MG63 (cell line): ENCODE measurements around the gene CCL7. TPM values are rescaled to one million over a fixed set of nuclear protein-coding genes. Genes with fewer than 3 reads are reported as not detected.

Experiments used
- DNase-seq: peaks from one replicate; pipeline ENCODE4 v3.0.0-alpha.2; 2020
- H3K27me3 ChIP-seq: fragments of 250-450 bp; sonication (Bioruptor Pico); 2 replicates; pipeline ENCODE4 v1.5.1; 2020; ENCODE audit warnings: mild to moderate bottlenecking, moderate library complexity
- H3K36me3 ChIP-seq: fragments of 250-450 bp; sonication (Bioruptor Pico); 2 replicates; pipeline ENCODE4 v1.5.1; 2020; ENCODE audit warnings: mild to moderate bottlenecking, moderate library complexity
- H3K4me3 ChIP-seq: fragments of 250-450 bp; sonication (Bioruptor Pico); 2 replicates; pipeline ENCODE4 v1.5.1; 2020; ENCODE audit warnings: mild to moderate bottlenecking, moderate library complexity
- H3K9me3 ChIP-seq: fragments of 250-450 bp; sonication (Bioruptor Pico); 2 replicates; pipeline ENCODE4 v1.5.1; 2020; ENCODE audit warnings: mild to moderate bottlenecking, moderate library complexity
- total RNA-seq: library from RNA; depleted of rRNA; stranded (reverse); fragments of >200 nt; shearing (Covaris generic); gene quantifications from 2 replicates; pipeline ENCODE4 v1.2.3, GENCODE V29; 2014; ENCODE audit warnings: low replicate concordance

The CCL7 gene
- total RNA-seq, 1 experiment from 2014 or later, result not detected

DNA sequence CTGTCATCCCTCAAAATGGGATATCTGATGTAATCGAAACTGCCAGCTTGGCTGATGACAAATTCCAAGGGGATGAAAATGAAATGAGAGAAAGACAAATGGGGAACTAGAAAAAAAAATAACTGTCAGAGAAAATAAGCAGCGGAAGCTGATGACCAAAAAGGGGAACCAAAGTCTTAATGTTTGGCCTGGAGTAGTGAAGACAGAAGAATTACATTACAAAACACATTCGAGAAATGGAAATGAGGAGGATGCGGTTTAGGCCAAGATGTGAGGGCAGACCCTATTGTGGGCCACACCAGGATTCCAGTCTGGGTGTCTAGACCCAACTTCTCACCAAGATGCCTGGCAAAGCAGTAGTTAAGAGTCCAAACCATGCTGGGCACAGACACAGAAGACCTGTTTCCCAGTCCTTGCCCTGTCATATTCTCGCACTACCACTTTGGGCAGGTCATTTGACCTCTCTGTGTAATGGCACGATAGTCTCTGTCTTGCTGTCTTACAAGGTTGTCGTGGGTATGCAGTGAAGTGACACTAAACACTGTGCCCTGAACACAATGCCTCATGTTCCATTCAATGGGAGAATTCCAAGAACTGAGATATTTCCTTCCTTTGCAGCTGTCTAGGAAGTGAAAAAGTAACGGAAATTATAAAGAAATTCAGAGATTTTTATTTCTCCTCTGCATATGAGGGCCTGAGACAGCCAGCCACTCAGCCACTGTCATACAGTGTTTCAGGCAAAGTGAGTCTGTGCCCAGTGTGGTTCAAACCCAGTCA lies 27.2 kb upstream of the CCL7 start:
- DNase-seq, result no peak
- H3K27me3 ChIP-seq, result no peaks in the 10 kb centered on the region
- H3K9me3 ChIP-seq, result no peaks in the 10 kb centered on the region
- H3K36me3 ChIP-seq, result no peaks in the 10 kb centered on the region
- no peak overlapping the region for H3K4me3 ChIP-seq

- no peaks in the 10 kb centered on the region for H3K9me3 ChIP-seq
- no peaks in the 10 kb centered on the region for H3K36me3 ChIP-seq
- no peak for DNase-seq
- H3K4me3 ChIP-seq, result no peak overlapping the region
- H3K27me3 ChIP-seq, result no peaks in the 10 kb centered on the region
These were observed 26.4 kb upstream of the CCL7 start for GRCh38 chr17:34243364-34244320.

DNA sequence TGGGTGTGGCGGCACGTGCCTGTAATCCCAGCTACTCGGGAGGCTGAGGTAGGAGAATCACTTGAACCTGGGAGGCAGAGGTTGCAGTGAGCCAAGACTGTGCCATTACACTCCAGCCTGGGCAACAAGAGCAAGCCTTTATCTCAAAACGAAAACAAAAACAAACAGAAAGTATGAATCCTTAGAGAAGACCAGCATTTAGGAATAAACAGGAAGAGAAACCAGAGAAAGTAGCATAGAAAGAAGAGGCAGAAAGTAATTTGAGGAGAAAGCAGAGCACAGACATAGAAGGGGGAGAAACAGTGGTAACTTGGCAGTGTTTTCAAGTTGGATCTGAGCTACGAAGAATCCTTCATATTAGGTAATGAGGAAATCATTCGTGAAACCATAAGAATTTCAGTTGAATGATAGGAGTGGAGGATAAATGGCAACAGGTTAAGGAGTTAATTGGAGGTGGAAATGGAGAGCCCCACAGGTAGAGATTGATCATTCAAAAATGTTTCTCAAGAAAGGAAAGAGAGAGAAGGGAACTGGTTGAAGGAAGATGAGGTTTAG lies 24.6 kb upstream of the CCL7 start:
- no peaks in the 10 kb centered on the region for H3K27me3 ChIP-seq
- DNase-seq, result no peak
- H3K36me3 ChIP-seq, result no peaks in the 10 kb centered on the region
- no peak overlapping the region for H3K4me3 ChIP-seq
- no peaks in the 10 kb centered on the region for H3K9me3 ChIP-seq

GRCh38 chr17:34246446-34246845 lies 23.6 kb upstream of the CCL7 start:
- Histone ChIP-seq H3K4me3 (no peak overlapping the region), H3K9me3 (no peaks in the 10 kb centered on the region), H3K36me3 (no peaks in the 10 kb centered on the region), H3K27me3 (no peaks in the 10 kb centered on the region)
- DNase-seq, result no peak

DNA sequence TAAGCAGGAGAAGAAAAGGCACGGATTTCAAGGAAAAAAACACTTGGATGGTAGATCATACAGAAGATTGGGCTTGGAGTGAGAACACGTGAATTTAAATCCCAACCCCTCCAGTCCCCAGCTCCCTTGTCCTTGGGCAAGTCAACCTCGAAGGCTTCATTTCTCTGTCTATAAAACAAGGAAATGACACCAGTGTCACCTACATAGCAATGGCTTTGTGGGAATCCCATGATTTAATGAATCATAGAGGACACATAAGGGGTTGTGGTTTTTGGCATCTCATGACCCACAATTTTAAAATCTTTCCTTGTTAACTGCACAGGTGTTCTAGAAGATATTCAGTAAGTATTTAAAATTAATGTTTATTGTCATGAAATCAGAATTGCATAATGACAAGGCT lies 23.1 kb upstream of the CCL7 start:
- Histone ChIP-seq H3K4me3 (no peak overlapping the region), H3K27me3 (no peaks in the 10 kb centered on the region), H3K36me3 (no peaks in the 10 kb centered on the region), H3K9me3 (no peaks in the 10 kb centered on the region)
- no peak for DNase-seq

DNA sequence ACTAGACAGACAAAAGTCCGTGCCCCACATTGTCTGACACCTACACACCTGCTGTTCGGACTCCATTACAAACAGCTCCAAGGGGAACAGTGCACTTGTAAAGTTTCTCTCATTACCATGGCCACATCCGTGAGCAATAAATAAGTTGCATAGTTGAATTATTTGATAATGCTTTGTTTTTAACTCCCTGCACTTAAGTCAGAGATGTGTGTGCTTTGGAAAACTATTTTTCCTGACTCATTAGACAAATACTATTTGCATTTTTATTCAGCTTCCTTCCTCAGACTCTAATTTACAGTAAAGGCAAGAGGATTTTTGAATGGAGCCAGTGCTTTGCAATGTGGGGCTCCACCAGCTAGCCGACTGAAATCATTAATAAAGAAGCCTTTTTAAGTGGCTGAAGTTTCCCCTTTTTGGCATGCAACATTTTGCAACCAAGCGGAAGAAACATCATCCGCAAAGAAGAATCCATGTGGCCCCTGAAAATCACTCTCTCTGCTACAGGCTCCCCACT lies 21.5 kb upstream of the CCL7 start:
- Histone ChIP-seq H3K4me3 (no peak overlapping the region), H3K27me3 (no peaks in the 10 kb centered on the region), H3K36me3 (no peaks in the 10 kb centered on the region), H3K9me3 (no peaks in the 10 kb centered on the region)
- DNase-seq, result no peak

DNA sequence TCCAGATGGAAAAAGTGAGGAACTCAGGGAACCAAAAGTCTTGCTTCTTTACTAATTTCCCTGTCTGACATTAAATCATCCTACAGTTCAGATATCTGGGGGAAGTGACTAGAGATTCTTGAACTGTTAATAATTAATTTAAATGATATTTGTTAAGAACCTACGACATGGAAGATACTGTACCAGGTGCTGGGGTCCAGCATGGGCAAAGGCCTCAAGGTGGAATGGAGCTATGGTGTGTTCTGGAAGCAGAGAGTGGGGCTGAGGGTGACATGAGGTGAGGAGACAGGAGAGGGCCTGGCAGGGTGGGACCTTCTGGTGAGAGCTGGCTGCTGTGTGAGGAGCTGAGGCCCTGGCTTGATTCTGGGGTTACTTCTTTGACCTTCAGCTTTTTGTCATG lies 21.0 kb upstream of the CCL7 start:
- no peaks in the 10 kb centered on the region for H3K27me3 ChIP-seq
- H3K4me3 ChIP-seq, result no peak overlapping the region
- no peaks in the 10 kb centered on the region for H3K9me3 ChIP-seq
- no peaks in the 10 kb centered on the region for H3K36me3 ChIP-seq
- DNase-seq, result no peak

DNA sequence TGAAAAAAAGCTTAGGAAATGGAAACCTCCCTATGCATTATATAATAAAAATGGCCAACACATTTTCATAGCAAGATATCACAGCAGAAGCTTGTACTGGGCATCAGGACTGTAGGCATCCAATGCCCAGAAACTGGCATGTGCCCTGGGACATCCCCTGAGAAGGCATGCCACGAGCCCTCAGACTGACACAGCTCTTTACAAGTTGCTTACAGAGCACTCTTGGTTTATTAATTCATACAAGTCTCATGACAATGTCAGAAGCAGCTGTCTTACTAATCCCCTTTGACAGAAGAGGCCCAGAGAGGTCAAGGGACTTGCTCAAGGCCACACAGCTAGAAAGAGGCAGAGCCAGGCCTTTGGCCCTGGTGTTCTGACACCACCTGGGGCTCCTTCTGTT lies 20.5 kb upstream of the CCL7 start:
- Histone ChIP-seq H3K4me3 (no peak overlapping the region), H3K27me3 (no peaks in the 10 kb centered on the region), H3K9me3 (no peaks in the 10 kb centered on the region), H3K36me3 (no peaks in the 10 kb centered on the region)
- peak; percentile 22 for DNase-seq

DNA sequence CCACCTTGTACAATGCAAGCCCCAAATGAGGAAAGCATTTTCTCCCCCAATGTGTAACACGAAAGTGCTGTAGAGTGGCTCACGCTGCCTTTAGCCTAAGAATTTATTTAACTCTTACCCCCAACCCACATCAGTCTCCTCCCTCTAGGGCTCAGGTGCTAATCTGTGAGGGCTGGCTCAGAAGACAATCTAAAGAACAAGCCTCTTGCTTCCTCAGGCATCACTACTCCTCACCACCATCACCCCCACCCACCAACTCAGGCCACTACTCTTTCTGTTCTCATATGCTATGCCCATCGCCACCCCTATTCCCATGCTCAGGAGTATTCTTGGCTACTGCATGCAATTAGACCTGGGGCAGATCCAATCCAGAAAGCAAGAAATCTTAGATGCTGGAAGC lies 18.8 kb upstream of the CCL7 start:
- Histone ChIP-seq H3K4me3 (no peak overlapping the region), H3K36me3 (no peaks in the 10 kb centered on the region), H3K9me3 (no peaks in the 10 kb centered on the region), H3K27me3 (no peaks in the 10 kb centered on the region)
- no peak for DNase-seq

DNA sequence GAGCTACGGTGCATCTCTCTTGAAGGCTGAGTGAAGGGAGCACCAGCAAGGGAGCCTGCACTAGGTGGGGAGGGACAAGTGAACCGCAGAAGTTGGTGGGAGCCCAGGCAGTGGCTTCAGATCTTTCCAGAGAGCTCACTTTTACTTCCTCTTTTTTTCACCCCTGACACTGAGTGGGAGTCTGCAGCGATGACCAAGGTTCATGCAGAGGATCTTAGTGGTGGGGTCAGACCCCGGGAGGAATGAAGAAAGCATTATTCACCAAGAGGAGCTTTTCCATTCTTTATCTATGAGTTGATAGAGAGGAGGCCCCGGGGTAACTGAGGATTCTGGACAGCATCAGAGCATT lies 18.0 kb upstream of the CCL7 start:
- H3K36me3 ChIP-seq, result no peaks in the 10 kb centered on the region
- peak; percentile 68 for DNase-seq
- no peaks in the 10 kb centered on the region for H3K27me3 ChIP-seq
- no peaks in the 10 kb centered on the region for H3K9me3 ChIP-seq
- no peak overlapping the region for H3K4me3 ChIP-seq

DNA sequence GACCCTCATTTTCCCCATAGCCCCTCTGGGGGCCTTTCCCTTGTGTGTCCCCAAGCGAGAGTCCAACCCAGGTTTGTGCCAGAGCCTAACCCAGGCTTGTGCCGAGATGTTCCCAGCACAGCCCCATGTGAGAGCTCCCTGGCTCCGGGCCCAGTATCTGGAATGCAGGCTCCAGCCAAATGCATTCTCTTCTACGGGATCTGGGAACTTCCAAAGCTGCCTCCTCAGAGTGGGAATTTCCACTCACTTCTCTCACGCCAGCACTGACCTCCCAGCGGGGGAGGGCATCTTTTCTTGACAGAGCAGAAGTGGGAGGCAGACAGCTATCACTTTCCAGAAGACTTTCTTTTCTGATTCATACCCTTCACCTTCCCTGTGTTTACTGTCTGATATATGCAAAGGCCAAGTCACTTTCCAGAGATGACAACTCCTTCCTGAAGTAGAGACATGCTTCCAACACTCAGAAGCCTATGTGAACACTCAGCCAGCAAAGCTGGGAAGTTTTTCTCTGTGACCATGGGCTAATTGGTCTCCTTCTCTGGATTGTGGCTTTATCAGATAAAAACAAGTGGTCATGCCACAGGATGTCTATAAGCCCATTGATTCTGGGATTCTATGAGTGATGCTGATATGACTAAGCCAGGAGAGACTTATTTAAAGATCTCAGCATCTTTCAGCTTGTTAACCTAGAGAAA lies 17.4 kb upstream of the CCL7 start:
- peak; percentile 95 for DNase-seq
- H3K27me3 ChIP-seq, result no peaks in the 10 kb centered on the region
- H3K9me3 ChIP-seq, result no peaks in the 10 kb centered on the region
- H3K4me3 ChIP-seq, result no peak overlapping the region
- no peaks in the 10 kb centered on the region for H3K36me3 ChIP-seq

DNA sequence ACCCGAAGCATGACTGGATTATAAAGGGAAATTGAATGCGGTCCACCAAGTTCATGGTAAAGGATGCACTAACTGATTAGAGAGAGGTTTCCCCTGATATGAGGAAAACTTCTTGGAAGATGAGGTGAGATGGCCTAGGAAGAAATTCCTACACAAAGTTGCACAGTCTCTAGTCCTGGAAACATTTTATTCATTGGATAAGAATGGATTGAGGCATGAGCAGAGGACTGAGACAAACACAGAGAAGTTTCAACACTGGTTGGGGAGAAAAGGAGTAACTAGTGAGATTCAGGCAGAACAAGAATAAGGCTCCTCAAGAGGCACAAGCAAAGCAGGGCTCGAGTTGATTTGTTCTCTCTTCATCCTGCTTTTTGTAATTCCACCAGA lies 16.9 kb upstream of the CCL7 start:
- no peaks in the 10 kb centered on the region for H3K36me3 ChIP-seq
- no peak for DNase-seq
- no peaks in the 10 kb centered on the region for H3K27me3 ChIP-seq
- no peak overlapping the region for H3K4me3 ChIP-seq
- H3K9me3 ChIP-seq, result no peaks in the 10 kb centered on the region

DNA sequence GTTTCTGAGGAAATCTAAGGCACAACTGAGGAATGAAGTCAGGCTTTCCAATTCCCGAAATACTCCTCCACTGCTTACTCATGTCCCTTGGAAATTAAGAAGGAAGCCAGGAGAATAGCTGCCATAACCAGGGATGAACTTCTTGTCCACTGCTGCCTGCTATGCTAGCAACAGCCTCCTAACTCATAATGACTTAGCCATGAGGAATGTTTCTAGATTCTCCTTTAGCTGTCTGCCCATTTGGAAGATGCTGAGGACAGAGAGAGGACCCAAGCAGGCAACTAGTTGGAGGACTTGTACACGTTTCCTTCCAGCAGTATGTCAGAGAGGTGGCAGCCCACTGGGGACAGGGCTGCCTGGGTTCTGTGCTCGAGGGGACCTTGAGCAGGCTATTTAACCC lies 15.9 kb upstream of the CCL7 start:
- DNase-seq, result peak; percentile 57
- Histone ChIP-seq H3K4me3 (no peak overlapping the region), H3K9me3 (no peaks in the 10 kb centered on the region), H3K36me3 (no peaks in the 10 kb centered on the region), H3K27me3 (no peaks in the 10 kb centered on the region)

DNA sequence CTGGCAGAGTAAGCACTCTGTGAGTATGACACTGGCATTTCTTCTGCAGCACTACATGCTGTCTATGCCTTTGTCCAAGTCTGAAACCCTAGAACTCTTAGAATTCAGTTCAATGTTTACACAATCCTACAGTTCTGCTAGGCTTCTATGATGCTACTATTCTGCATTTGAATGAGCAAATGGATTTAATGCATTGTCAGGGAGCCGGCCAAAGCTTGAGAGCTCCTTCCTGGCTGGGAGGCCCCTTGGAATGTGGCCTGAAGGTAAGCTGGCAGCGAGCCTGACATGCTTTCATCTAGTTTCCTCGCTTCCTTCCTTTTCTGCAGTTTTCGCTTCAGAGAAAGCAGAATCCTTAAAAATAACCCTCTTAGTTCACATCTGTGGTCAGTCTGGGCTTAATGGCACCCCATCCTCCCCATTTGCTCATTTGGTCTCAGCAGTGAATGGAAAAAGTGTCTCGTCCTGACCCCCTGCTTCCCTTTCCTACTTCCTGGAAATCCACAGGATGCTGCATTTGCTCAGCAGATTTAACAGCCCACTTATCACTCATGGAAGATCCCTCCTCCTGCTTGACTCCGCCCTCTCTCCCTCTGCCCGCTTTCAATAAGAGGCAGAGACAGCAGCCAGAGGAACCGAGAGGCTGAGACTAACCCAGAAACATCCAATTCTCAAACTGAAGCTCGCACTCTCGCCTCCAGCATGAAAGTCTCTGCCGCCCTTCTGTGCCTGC lies 15.2 kb upstream of the CCL7 start, which contains the start of gene CCL2:
Gene CCL2, plus strand, starts transcription at position 635 of the 730 bp plus-strand sequence. Its CDS starts 65 bp downstream, at position 700.
- H3K27me3 ChIP-seq, result no peaks in the 10 kb centered on the region
- H3K36me3 ChIP-seq, result no peaks in the 10 kb centered on the region
- H3K4me3 ChIP-seq, result peak within 1 kb of the TSS; percentile 38
- no peaks in the 10 kb centered on the region for H3K9me3 ChIP-seq
- peak; percentile 86 for DNase-seq

GRCh38 chr17:34255381-34255732 lies 14.7 kb upstream of the CCL7 start:
- Histone ChIP-seq H3K27me3 (no peaks in the 10 kb centered on the region), H3K4me3 (peak overlapping the region; percentile 38), H3K9me3 (no peaks in the 10 kb centered on the region), H3K36me3 (no peaks in the 10 kb centered on the region)
- no peak for DNase-seq

DNA sequence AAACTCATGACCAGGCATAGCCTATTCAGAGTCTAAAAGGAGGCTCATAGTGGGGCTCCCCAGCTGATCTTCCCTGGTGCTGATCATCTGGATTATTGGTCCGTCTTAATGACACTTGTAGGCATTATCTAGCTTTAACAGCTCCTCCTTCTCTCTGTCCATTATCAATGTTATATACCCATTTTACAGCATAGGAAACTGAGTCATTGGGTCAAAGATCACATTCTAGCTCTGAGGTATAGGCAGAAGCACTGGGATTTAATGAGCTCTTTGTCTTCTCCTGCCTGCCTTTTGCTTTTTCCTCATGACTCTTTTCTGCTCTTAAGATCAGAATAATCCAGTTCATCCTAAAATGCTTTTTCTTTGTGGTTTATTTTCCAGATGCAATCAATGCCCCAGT lies 14.2 kb upstream of the CCL7 start:
- Histone ChIP-seq H3K36me3 (no peaks in the 10 kb centered on the region), H3K4me3 (peak overlapping the region; percentile 38), H3K9me3 (no peaks in the 10 kb centered on the region), H3K27me3 (no peaks in the 10 kb centered on the region)
- no peak for DNase-seq
